WTC11 (cell line): ENCODE results near the gene MAP4K4. TPM values are rescaled to one million over a fixed set of nuclear protein-coding genes. Genes with fewer than 3 reads are reported as not detected.

ENCODE experiments used
- ATAC-seq: fragments of 200-7000 bp; cut with Tn5 transposase; 2 replicates; pipeline ENCODE4 v1.10.0; 2021; ENCODE audit warnings: mild to moderate bottlenecking, moderate library complexity
- CTCF ChIA-PET: fragments of 300-600 bp; sonication (Branson Sonifier 250); formaldehyde crosslinking; loops from one replicate; lab custom pipeline; 2021; ENCODE audit warnings: antibody characterized with exemption; lab: Charles Lee
- POLR2A ChIA-PET: fragments of 350-600 bp; sonication (Branson Sonifier 250); formaldehyde crosslinking; loops from one replicate; lab custom pipeline; 2021; ENCODE audit warnings: antibody characterized with exemption; lab: Charles Lee
- DNase-seq: peaks from one replicate; pipeline ENCODE4 v3.0.0; 2021; ENCODE audit warnings: low spot score
- H3K27ac Mint-ChIP-seq: 2 replicates; pipeline ENCODE4 v1.8.0; 2021; ENCODE audit warnings: mixed read lengths
- H3K27me3 Mint-ChIP-seq: 2 replicates; pipeline ENCODE4 v1.8.0; 2021; ENCODE audit warnings: low read depth, mild to moderate bottlenecking, moderate library complexity, mixed read lengths
- H3K36me3 Mint-ChIP-seq: 2 replicates; pipeline ENCODE4 v1.8.0; 2021; ENCODE audit warnings: mixed read lengths
- H3K4me1 Mint-ChIP-seq: 2 replicates; pipeline ENCODE4 v1.8.0; 2022; ENCODE audit warnings: mixed read lengths
- H3K4me3 Mint-ChIP-seq: 2 replicates; pipeline ENCODE4 v1.8.0; 2021; ENCODE audit warnings: mild to moderate bottlenecking, moderate library complexity, mixed read lengths
- H3K9me3 Mint-ChIP-seq: 2 replicates; pipeline ENCODE4 v1.8.0; 2021; ENCODE audit warnings: mixed read lengths
- GRHL2 ChIP-seq: fragments of 250-450 bp; sonication (Bioruptor Pico); IDR thresholded peaks from 2 replicates; pipeline ENCODE4 v1.8.0; 2022; ENCODE audit warnings: mild to moderate bottlenecking, moderate library complexity; ENCODE audit not compliant: insufficient replicate concordance, severe bottlenecking
- MYBL2 ChIP-seq: sonication (generic); formaldehyde crosslinking; IDR thresholded peaks from 2 replicates; pipeline ENCODE4 v1.8.1; 2023; ENCODE audit warnings: mild to moderate bottlenecking, moderate library complexity, missing genetic modification reagents
- NFE2L1 ChIP-seq: sonication (generic); formaldehyde crosslinking; IDR thresholded peaks from 2 replicates; pipeline ENCODE4 v1.8.1; 2023; ENCODE audit warnings: missing genetic modification reagents
- NFYB ChIP-seq: sonication (generic); formaldehyde crosslinking; conservative IDR thresholded peaks from 2 replicates; pipeline ENCODE4 v1.8.0; 2022; ENCODE audit warnings: low read depth, missing genetic modification reagents
- RORB ChIP-seq: fragments of 250-450 bp; sonication (Bioruptor Pico); IDR thresholded peaks from 2 replicates; pipeline ENCODE4 v1.9.0; 2021; ENCODE audit warnings: mild to moderate bottlenecking
- TEAD1 ChIP-seq: sonication (generic); formaldehyde crosslinking; IDR thresholded peaks from 2 replicates; pipeline ENCODE4 v1.8.0; 2022; ENCODE audit warnings: mild to moderate bottlenecking, missing genetic modification reagents
- TEAD4 ChIP-seq: sonication (generic); formaldehyde crosslinking; IDR thresholded peaks from 2 replicates; pipeline ENCODE4 v1.8.0; 2022; ENCODE audit warnings: mild to moderate bottlenecking, missing genetic modification reagents
- total RNA-seq: library from RNA; stranded (reverse); gene quantifications from 3 replicates; pipeline ENCODE4 v1.2.3, GENCODE V29; 2021
- TF ChIP-seq, protein P1 (sequence below): sonication (generic); formaldehyde crosslinking; IDR thresholded peaks from 2 replicates; pipeline ENCODE4 v1.8.1; 2022; ENCODE audit warnings: mild to moderate bottlenecking, missing genetic modification reagents, moderate library complexity, borderline replicate concordance
- TF ChIP-seq, protein P2 (sequence below): sonication (generic); formaldehyde crosslinking; IDR thresholded peaks from 2 replicates; pipeline ENCODE4 v1.8.0; 2023; ENCODE audit warnings: missing genetic modification reagents
- TF ChIP-seq, protein P3 (sequence below): sonication (generic); formaldehyde crosslinking; IDR thresholded peaks from 2 replicates; pipeline ENCODE4 v1.8.1; 2023; ENCODE audit warnings: mild to moderate bottlenecking, moderate library complexity, missing genetic modification reagents
- TF ChIP-seq, protein P4 (sequence below): sonication (generic); formaldehyde crosslinking; conservative IDR thresholded peaks from 2 replicates; pipeline ENCODE4 v1.8.1; 2023; ENCODE audit warnings: mild to moderate bottlenecking, low read depth, missing genetic modification reagents, moderate library complexity
- TF ChIP-seq, protein P5 (sequence below): sonication (generic); formaldehyde crosslinking; IDR thresholded peaks from 2 replicates; pipeline ENCODE4 v1.8.0; 2022; ENCODE audit warnings: mild to moderate bottlenecking, missing genetic modification reagents
- TF ChIP-seq, protein P6 (sequence below): sonication (generic); formaldehyde crosslinking; IDR thresholded peaks from 2 replicates; pipeline ENCODE4 v1.8.1; 2023; ENCODE audit warnings: mild to moderate bottlenecking, missing genetic modification reagents
- TF ChIP-seq, protein P7 (sequence below): sonication (generic); formaldehyde crosslinking; IDR thresholded peaks from 2 replicates; pipeline ENCODE4 v1.8.0; 2022; ENCODE audit warnings: mild to moderate bottlenecking, missing genetic modification reagents
- TF ChIP-seq, protein P8 (sequence below): sonication (generic); formaldehyde crosslinking; IDR thresholded peaks from 2 replicates; pipeline ENCODE4 v1.8.1; 2022; ENCODE audit warnings: missing genetic modification reagents, borderline replicate concordance

MAP4K4 gene
- total RNA-seq, 1 experiment from 2014 or later, result 112 TPM

DNA sequence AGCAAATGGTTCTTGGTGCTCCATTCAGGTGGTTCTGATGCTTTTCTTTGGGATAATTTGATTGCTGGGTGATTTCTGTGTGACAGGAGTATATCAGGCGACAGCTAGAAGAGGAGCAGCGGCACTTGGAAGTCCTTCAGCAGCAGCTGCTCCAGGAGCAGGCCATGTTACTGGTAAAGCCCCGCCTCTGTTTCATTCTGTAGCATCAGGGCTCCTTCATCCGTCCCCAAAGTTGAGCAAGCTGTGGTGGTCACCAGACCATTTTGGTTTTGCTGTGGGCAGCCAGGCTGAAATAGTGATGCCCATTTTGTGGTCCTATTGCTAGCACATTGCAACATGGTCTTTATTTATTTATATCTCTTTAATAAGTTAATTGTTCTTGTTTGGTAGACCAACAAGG lies 161.4 kb downstream of the MAP4K4 start:
- no peak overlapping the region for H3K4me3 Mint-ChIP-seq

DNA sequence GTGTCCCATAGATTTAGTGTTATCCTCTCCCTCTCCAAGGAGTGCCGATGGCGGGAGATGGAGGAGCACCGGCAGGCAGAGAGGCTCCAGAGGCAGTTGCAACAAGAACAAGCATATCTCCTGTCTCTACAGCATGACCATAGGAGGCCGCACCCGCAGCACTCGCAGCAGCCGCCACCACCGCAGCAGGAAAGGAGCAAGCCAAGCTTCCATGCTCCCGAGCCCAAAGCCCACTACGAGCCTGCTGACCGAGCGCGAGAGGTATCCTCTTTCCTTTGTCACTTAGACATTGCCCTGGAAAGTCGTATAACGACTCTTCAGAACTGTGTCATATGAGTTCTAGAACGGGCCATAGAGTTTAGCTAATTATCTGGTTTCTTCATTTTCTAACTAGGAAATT lies 162.1 kb downstream of the MAP4K4 start:
- POLR2A ChIA-PET, result no interaction called here
- no peak for DNase-seq
- CTCF ChIA-PET, result no interaction called here
- Mint-ChIP-seq H3K4me3 (no peak overlapping the region), H3K27me3 (no peaks in the 10 kb centered on the region), H3K9me3 (no peaks in the 10 kb centered on the region), H3K36me3 (peaks cover 35% of the 10 kb centered on the region), H3K4me1 (peaks cover 15% of the 10 kb centered on the region), H3K27ac (peak overlapping the region; percentile 5; the same call in 1 of the 2 replicates)
- ATAC-seq, result no peak
- TF ChIP-seq, protein P1, sequence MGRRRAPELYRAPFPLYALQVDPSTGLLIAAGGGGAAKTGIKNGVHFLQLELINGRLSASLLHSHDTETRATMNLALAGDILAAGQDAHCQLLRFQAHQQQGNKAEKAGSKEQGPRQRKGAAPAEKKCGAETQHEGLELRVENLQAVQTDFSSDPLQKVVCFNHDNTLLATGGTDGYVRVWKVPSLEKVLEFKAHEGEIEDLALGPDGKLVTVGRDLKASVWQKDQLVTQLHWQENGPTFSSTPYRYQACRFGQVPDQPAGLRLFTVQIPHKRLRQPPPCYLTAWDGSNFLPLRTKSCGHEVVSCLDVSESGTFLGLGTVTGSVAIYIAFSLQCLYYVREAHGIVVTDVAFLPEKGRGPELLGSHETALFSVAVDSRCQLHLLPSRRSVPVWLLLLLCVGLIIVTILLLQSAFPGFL (CRISPR knock-in tag), result no peak
- TF ChIP-seq, protein P2, sequence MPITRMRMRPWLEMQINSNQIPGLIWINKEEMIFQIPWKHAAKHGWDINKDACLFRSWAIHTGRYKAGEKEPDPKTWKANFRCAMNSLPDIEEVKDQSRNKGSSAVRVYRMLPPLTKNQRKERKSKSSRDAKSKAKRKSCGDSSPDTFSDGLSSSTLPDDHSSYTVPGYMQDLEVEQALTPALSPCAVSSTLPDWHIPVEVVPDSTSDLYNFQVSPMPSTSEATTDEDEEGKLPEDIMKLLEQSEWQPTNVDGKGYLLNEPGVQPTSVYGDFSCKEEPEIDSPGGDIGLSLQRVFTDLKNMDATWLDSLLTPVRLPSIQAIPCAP, result no peak
- TF ChIP-seq, protein P3, sequence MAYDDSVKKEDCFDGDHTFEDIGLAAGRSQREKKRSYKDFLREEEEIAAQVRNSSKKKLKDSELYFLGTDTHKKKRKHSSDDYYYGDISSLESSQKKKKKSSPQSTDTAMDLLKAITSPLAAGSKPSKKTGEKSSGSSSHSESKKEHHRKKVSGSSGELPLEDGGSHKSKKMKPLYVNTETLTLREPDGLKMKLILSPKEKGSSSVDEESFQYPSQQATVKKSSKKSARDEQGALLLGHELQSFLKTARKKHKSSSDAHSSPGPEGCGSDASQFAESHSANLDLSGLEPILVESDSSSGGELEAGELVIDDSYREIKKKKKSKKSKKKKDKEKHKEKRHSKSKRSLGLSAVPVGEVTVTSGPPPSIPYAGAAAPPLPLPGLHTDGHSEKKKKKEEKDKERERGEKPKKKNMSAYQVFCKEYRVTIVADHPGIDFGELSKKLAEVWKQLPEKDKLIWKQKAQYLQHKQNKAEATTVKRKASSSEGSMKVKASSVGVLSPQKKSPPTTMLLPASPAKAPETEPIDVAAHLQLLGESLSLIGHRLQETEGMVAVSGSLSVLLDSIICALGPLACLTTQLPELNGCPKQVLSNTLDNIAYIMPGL (CRISPR knock-in tag), result no peak
- no peak for TF ChIP-seq TEAD4 (CRISPR knock-in tag)
- TF ChIP-seq, protein P4, sequence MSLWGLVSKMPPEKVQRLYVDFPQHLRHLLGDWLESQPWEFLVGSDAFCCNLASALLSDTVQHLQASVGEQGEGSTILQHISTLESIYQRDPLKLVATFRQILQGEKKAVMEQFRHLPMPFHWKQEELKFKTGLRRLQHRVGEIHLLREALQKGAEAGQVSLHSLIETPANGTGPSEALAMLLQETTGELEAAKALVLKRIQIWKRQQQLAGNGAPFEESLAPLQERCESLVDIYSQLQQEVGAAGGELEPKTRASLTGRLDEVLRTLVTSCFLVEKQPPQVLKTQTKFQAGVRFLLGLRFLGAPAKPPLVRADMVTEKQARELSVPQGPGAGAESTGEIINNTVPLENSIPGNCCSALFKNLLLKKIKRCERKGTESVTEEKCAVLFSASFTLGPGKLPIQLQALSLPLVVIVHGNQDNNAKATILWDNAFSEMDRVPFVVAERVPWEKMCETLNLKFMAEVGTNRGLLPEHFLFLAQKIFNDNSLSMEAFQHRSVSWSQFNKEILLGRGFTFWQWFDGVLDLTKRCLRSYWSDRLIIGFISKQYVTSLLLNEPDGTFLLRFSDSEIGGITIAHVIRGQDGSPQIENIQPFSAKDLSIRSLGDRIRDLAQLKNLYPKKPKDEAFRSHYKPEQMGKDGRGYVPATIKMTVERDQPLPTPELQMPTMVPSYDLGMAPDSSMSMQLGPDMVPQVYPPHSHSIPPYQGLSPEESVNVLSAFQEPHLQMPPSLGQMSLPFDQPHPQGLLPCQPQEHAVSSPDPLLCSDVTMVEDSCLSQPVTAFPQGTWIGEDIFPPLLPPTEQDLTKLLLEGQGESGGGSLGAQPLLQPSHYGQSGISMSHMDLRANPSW, result no peak
- TF ChIP-seq RORB (CRISPR knock-in tag), result no peak

More for the DNA sequence above, 161.4 kb downstream of the MAP4K4 start:
- ATAC-seq (no peak), DNase-seq (no peak)
- no peak overlapping the region for H3K27ac Mint-ChIP-seq
- H3K9me3 Mint-ChIP-seq, result no peaks in the 10 kb centered on the region
- peaks cover 33% of the 10 kb centered on the region for H3K36me3 Mint-ChIP-seq
- no peak for TF ChIP-seq TEAD1
- TF ChIP-seq NFYB (CRISPR knock-in tag), result no peak
- no peak for TF ChIP-seq GRHL2 (CRISPR knock-in tag)
- TF ChIP-seq, protein P5, sequence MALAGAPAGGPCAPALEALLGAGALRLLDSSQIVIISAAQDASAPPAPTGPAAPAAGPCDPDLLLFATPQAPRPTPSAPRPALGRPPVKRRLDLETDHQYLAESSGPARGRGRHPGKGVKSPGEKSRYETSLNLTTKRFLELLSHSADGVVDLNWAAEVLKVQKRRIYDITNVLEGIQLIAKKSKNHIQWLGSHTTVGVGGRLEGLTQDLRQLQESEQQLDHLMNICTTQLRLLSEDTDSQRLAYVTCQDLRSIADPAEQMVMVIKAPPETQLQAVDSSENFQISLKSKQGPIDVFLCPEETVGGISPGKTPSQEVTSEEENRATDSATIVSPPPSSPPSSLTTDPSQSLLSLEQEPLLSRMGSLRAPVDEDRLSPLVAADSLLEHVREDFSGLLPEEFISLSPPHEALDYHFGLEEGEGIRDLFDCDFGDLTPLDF (CRISPR knock-in tag), result no peak
- TF ChIP-seq, protein P6, sequence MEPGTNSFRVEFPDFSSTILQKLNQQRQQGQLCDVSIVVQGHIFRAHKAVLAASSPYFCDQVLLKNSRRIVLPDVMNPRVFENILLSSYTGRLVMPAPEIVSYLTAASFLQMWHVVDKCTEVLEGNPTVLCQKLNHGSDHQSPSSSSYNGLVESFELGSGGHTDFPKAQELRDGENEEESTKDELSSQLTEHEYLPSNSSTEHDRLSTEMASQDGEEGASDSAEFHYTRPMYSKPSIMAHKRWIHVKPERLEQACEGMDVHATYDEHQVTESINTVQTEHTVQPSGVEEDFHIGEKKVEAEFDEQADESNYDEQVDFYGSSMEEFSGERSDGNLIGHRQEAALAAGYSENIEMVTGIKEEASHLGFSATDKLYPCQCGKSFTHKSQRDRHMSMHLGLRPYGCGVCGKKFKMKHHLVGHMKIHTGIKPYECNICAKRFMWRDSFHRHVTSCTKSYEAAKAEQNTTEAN (CRISPR knock-in tag), result no peak
- TF ChIP-seq, protein P7, sequence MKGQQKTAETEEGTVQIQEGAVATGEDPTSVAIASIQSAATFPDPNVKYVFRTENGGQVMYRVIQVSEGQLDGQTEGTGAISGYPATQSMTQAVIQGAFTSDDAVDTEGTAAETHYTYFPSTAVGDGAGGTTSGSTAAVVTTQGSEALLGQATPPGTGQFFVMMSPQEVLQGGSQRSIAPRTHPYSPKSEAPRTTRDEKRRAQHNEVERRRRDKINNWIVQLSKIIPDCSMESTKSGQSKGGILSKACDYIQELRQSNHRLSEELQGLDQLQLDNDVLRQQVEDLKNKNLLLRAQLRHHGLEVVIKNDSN (CRISPR knock-in tag), result no peak
- TF ChIP-seq NFE2L1 (CRISPR knock-in tag), result no peak
- TF ChIP-seq, protein P4, result no peak
- TF ChIP-seq, protein P3 (CRISPR knock-in tag), result no peak
- TF ChIP-seq, protein P8, sequence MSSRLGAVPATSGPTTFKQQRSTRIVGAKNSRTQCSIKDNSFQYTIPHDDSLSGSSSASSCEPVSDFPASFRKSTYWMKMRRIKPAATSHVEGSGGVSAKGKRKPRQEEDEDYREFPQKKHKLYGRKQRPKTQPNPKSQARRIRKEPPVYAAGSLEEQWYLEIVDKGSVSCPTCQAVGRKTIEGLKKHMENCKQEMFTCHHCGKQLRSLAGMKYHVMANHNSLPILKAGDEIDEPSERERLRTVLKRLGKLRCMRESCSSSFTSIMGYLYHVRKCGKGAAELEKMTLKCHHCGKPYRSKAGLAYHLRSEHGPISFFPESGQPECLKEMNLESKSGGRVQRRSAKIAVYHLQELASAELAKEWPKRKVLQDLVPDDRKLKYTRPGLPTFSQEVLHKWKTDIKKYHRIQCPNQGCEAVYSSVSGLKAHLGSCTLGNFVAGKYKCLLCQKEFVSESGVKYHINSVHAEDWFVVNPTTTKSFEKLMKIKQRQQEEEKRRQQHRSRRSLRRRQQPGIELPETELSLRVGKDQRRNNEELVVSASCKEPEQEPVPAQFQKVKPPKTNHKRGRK (CRISPR knock-in tag), result no peak
- TF ChIP-seq TEAD4 (CRISPR knock-in tag), result no peak
- no peak for TF ChIP-seq MYBL2
- ChIA-PET POLR2A (no interaction called here), CTCF (interaction anchor here (0.7 kb wide), 1 partner anchor 15 kb away, joined by 3 read pairs; no protein-coding TSS in a partner anchor)
- no peaks in the 10 kb centered on the region for H3K27me3 Mint-ChIP-seq
- H3K4me1 Mint-ChIP-seq, result peaks cover 12% of the 10 kb centered on the region
